ENCODE results near the gene TAMM41.
"Not testable (repeated sequence)": the region's sequence is repeated elsewhere in the genome, so short reads cannot be mapped to it uniquely, and the experiment has no call there.

The TAMM41 gene

GRCh38 chr3:11818033-11818432 is 28.7 kb downstream of the TAMM41 start:
- in situ Hi-C loops (cut with HindIII; ENCODE audit: low sequenced_read_pairs), result loop anchor here (25.0 kb wide), 1 partner anchor 456 kb away; no protein-coding TSS in a partner anchor

- in situ Hi-C loops (cut with HindIII; ENCODE audit: low sequenced_read_pairs), result loop anchor here (25.0 kb wide), 1 partner anchor 453 kb away; no protein-coding TSS in a partner anchor
These were observed 31.6 kb downstream of the TAMM41 start for GRCh38 chr3:11815111-11815510.

DNA sequence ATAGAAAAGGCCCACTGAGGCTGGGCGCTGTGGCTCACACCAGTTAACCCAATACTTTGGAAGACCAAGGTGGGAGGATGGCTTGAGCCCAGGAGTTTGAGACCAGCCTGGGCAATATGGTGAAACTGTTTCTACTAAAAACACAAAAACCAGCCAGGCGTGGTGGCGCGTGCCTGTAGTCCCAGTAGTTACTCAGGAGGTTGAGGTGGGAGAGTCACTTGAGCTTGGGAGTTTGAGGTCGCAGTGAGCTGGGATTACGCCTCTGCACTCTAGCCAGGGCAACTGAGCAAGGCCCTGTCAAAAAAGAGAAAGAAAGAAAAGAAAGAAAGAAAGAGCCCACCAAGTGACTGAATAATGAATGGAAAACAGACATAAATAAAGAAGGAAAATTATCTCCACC is 32.0 kb downstream of the TAMM41 start:
- in situ Hi-C loops (cut with HindIII; ENCODE audit: low sequenced_read_pairs), result loop anchor here (25.0 kb wide), 1 partner anchor 452 kb away; no protein-coding TSS in a partner anchor

GRCh38 chr3:11810276-11810675 is 36.4 kb downstream of the TAMM41 start:
- in situ Hi-C loops (cut with HindIII; ENCODE audit: low sequenced_read_pairs), result loop anchor here (25.0 kb wide), 1 partner anchor 448 kb away; no protein-coding TSS in a partner anchor

DNA sequence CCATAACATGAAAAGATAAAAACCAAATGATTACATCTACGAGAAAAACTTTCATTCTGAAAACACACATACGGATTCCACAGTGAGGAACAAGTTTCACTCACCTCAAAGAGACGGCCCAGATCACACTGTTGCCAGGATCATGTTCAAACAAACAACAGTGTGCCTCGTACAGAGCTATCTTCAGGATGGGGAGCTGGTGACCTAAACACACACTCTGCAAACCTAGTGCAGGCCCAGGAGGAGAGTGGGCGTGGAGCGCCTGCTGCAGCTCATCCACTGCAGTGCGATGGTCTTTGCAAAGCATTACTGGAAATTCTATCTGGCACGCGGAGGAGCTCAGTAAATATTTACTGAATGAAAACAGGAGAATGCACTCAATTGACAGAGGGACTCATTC is 38.5 kb downstream of the TAMM41 start:
- in situ Hi-C loops (cut with HindIII; ENCODE audit: low sequenced_read_pairs), result loop anchor here (25.0 kb wide), 1 partner anchor 446 kb away; no protein-coding TSS in a partner anchor

GRCh38 chr3:11807686-11808085 is 39.0 kb downstream of the TAMM41 start:
- in situ Hi-C loops (cut with HindIII; ENCODE audit: low sequenced_read_pairs), result loop anchor here (25.0 kb wide), 1 partner anchor 445 kb away; no protein-coding TSS in a partner anchor

DNA sequence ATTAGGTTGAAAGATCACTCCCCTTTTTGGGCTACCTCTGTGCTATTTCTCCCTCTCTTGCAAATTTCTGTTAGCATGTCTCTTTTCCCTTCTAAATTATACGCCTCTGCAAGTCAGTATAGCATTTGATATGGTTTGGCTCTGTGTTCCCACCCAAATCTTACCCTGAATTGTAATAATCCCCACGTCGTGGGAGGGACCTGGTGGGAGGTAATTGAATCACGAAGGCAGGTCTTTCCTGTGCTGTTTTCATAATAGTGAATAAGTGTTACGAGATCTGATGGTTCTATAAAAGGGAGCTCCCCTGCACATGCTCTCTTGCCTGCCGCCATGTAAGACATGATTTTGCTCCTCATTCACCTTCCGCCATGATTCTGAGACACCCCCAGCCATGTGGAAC is 41.0 kb downstream of the TAMM41 start:
- in situ Hi-C loops (cut with HindIII; ENCODE audit: low sequenced_read_pairs), result loop anchor here (25.0 kb wide), 1 partner anchor 443 kb away; no protein-coding TSS in a partner anchor

- in situ Hi-C loops (cut with HindIII; ENCODE audit: low sequenced_read_pairs), result loop anchor here (25.0 kb wide), 1 partner anchor 442 kb away; no protein-coding TSS in a partner anchor
These were observed 42.5 kb downstream of the TAMM41 start for GRCh38 chr3:11803977-11804892.

GRCh38 chr3:11799791-11800190 is 46.9 kb downstream of the TAMM41 start:
- in situ Hi-C loops (cut with HindIII; ENCODE audit: low sequenced_read_pairs), result loop anchor here (25.0 kb wide), 1 partner anchor 437 kb away; no protein-coding TSS in a partner anchor

DNA sequence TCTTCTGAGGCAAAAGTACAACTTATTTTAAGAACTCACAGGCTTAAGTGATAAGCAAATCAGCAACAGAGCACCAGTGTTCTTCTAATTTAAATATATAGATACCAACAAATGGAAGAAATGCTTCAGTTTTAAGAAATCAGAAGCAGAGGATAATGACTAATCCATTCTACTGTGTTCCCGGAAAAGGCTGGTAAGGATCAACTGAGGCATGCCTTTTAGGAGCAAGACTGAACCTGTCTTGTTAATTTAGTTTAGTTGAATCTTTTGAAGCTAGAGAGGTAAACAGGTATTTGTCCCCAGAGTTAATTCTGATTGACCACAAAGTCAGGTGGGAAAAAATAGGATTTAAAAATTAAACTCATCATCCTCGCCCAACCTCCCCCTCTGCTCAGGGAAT is 51.8 kb downstream of the TAMM41 start:
- in situ Hi-C loops (cut with HindIII; ENCODE audit: low sequenced_read_pairs), result no loop called here

- in situ Hi-C loops (cut with HindIII; ENCODE audit: low sequenced_read_pairs), result no loop called here
These were observed 55.1 kb downstream of the TAMM41 start for GRCh38 chr3:11791339-11792200.

GRCh38 chr3:11789412-11789811 is 57.3 kb downstream of the TAMM41 start:
- in situ Hi-C loops (cut with HindIII; ENCODE audit: low sequenced_read_pairs), result no loop called here

DNA sequence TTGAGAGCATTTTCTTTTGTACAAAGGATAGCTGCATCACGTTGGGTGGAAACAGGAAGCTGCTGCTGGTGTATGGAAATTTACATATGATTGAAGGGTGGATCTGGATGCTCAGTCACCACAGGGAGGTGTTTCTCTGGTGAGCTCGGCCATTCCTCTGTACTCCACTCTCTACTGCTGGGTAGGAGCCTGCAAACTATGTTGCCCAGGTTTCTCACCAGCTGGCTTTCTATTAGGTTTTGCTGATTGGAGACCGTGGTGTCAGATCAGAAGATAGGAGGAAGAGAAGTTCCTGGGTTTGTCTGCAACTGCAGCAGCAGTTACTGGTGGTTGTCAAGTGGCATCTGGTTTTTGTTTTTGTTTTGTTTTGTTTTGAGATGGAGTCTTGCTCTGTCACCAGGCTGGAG is 61.7 kb downstream of the TAMM41 start:
- in situ Hi-C loops (cut with HindIII; ENCODE audit: low sequenced_read_pairs), result no loop called here

GRCh38 chr3:11780341-11780740 is 66.3 kb downstream of the TAMM41 start:
- in situ Hi-C loops (cut with HindIII; ENCODE audit: low sequenced_read_pairs), result no loop called here

- in situ Hi-C loops (cut with HindIII; ENCODE audit: low sequenced_read_pairs), result no loop called here
These were observed 67.1 kb downstream of the TAMM41 start for GRCh38 chr3:11779626-11780025.

DNA sequence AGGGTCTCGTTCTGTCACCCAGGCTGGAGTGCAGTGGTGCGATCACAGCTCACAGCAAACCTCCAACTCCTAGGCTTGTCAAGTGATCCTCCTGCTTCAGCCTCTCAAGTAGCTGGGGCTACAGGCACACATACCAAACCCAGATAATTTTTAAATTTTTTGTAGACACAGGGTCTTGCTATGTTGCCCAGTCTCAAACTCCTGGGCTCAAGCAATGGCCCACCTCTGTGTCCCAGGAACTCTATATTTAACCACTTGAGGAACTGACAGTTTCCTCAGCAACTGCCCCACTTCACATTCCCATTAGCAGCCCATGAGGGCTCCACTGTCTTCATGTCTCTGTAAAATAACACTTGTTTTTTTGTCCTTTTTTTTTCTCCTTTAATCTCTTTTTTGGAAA is 68.4 kb downstream of the TAMM41 start:
- in situ Hi-C loops (cut with HindIII; ENCODE audit: low sequenced_read_pairs), result no loop called here

DNA sequence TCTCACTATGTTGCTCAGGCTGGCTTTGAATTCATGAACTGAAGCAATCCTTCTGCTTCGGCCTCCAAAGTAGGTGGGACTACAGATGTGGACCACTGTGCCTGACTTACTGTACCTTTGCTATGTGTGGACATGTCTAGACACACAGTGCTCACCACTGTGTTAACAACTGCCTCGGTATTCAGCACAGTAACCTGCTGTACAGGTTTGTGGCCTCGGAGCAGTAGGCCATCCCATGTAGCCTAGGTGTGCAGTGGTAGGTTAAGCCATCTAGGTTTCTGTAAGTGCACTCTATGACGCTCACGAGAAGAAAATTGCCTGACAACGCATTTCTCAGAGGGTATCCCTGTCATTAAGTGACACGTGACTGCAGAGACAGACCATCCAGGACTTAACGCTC is 70.3 kb downstream of the TAMM41 start:
- in situ Hi-C loops (cut with HindIII; ENCODE audit: low sequenced_read_pairs), result no loop called here

DNA sequence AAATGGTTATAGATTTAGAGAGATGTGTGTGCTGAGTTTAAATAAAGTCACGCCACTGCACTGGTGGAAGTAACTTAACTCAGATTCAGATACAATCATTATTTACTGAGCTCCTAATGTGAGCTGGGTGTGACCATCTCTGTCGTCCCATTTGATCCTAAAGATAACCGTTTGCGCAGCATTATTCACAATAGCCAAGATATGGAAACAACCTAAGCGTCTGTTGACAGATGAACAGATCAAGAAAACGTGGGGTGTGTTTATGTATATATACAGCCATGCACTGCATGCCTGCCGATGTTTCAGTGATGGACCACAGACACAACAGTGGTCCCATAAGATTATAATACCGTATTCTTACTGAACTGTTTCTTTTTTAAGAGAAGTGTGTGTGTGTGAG is 71.2 kb downstream of the TAMM41 start:
- in situ Hi-C loops (cut with HindIII; ENCODE audit: low sequenced_read_pairs), result no loop called here

DNA sequence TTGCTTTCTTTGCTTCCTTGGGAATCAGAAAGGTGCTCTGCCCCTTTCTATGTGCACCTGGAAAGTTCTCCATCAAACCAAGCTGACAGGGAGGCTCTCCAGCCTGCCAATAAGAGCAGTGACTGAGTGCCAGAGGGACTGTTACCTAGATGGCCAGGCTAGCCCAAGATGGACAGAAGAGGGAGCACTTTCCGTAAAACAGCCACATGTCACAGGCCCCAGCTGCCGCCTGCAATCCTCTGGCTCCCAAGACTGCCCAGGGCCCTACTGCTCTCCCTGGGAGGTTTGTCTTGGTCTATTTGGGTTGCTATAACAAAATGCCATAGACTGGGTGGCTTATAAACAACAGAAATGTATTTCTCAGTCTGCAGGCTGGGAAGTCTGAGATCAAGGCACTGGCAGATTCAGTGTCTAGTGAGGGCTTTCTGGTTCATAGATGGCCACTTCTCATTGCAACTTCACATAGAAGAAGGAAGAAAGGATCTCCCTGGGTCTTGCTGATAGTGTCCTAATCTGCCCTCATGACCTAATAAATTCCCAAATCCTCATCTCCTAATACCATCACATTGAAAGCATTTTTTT is 72.3 kb downstream of the TAMM41 start:
- in situ Hi-C loops (cut with HindIII; ENCODE audit: low sequenced_read_pairs), result no loop called here

GRCh38 chr3:11771931-11772330 is 74.8 kb downstream of the TAMM41 start:
- in situ Hi-C loops (cut with HindIII; ENCODE audit: low sequenced_read_pairs), result not testable (repeated sequence)

All from DLD1 (cell line).